GM18498 (cell line): Measurements from ENCODE around the gene GRP.

Source experiments
- ATAC-seq: cut with Tn5 transposase; IDR thresholded peaks from one replicate; pipeline ENCODE4 v1.9.1; 2021; ENCODE audit warnings: mild to moderate bottlenecking, moderate library complexity; ENCODE audit not compliant: unreplicated experiment

GRP gene

DNA sequence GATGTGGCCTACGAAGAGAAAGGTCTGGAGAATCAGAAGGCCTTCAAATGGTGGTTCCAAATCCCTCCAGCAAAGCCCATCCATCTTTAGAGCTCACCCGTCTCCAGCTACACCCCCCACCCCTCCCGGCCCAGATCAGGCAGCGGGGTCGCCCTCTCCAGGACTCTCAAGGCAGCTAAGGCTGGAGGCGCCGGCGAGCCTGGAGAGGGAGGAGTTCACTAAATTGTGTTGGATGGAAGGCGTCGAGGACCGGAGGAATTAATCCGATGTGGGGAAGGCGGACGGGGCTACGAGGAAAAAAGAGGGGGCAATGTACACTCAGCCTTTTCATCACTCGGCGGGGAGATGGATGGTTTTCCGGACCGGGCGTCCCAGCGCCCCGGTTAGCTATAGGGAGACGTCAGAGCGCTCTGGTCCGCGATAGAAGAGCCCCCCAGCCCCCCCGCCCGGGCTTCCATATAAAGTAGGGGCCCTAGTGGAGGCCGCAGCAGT, at the start of gene GRP:
TSS of gene GRP (plus strand) at position 487 of the 492 bp plus-strand sequence. CDS start 108 bp downstream, outside the sequence.
- no peak for ATAC-seq

DNA sequence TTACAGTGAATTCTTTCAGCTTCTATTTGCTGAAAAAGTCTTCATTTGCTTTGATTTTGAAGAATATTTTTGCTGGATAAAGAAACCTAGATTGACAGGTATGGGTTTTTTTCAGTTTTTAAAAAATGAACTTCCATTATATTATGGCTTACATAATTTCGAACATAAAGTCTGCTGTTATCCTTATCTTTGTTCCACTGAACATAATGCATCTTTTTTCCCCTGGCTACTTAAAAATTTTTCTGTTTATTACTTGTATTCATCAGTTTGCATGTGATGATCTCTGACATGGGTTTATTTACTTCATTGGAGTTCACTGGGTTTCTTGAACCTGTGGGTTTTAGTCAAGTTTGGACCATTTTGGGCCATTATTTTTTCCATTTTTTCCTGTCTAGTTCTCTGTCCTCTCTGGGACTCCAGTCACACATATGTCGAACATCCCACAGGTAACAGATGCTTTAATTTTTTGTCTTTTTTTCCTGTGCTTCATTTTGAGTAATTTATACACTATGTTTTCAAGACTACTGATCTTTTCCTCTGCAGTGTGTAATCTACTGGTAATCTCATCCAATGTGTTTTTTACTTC, 47.2 kb upstream of the GRP start:
- no peak for ATAC-seq

DNA sequence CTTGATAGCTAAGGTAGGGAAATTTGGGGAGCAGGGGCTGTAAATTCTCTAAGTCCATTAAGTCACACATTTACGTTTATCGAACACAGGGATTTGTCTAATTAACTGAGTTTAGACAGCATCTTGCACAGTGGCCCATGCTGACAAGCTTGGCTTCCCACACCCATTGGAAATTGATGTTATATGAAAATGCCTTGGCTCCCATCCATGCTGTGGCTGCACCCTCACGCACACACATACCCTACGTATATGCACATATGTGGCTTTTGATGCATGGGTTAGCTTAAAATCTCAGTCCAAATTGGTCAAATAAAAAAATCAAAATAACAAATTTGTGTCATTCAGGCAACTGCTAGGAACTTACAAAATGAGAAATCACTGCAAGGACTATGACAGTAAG, 42.5 kb upstream of the GRP start:
- no peak for ATAC-seq

DNA sequence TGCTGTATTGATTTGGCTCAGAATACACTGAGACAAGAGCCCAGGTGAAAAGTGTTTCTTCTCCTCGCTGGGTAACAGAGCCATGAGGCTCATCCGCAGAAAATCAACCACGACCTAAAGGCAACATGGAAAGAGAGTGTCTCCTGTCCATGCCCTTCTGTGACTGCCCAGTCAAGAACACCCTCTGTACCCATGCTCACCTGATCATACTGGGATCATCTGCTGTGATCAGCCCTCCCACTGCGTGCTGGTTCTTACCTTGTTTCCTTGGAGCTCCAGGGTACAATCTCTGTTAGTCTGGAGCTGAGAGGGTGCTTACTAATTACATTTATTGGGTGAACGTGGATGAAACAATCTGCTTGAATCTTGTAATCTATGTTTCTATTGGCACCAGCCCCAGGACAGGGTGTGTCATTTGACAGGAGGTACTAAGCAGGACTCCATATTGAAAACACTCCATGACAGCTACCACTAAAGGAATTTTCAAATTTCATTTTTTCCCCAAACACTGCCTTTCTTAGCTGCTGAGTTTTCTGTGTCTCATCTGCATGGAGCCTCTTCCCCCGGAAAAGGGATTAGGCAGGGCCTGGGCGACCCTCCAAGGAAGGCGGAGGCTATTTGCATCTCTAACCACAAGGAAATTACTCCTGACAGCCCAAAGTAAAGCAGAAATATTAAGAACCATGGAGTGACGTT, 39.7 kb upstream of the GRP start:
- ATAC-seq: no peak

DNA sequence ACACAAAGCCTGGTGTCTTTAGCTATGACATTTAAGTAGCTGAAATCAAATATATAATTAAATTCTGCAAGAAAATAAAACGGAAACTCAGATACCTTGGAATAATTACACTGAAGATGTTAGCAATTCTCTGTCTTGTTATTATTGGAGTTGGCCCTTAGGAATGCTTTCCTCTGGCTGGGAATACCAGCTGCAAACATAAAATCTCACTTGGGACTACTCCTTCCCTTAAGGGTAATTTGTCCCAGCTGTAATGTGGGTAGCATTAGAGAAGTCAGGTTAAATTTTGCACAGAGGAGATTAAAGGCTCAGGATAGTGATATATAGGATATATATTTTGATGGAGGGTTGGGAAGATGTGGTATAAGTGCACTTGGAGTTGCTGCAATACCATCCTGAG, 37.3 kb upstream of the GRP start:
- no peak for ATAC-seq

DNA sequence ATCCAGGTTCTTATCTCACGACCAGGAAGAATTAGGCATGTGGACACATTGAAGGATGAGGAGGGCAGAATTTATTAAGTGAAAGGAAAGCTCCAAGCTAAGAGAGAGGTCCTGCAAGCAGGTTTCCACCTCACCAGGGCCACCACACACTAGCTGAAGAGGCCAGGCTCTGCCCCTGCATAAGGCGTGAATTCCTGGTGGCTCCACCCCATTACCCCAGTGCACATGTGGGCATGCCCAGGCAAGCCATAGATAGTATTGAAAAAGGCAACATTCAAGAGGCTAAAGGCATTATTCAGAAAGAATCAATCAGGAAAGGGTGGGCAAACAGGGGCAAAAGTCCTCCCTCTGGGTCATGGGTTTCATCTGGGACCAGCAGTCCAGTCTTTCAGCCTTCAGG, 30.9 kb upstream of the GRP start:
- ATAC-seq: no peak

DNA sequence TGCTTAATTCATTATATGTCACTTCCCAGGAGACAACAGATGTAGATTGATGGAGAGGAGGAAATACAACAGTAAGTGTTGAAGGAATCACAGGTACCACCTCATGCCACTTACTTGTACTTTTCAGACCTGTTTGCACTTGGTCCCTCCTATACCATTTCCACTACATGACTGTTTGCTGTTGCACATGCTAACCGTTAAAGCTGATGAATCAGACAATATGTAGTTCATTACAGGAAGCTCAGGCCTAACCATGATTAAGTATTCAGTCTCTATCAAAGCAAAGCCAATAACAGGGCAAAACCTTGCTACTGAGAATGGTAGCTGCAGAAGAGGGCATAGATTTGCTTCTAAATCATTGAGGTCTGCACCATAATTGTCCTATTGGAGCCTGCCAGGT, 30.2 kb upstream of the GRP start:
- no peak for ATAC-seq

DNA sequence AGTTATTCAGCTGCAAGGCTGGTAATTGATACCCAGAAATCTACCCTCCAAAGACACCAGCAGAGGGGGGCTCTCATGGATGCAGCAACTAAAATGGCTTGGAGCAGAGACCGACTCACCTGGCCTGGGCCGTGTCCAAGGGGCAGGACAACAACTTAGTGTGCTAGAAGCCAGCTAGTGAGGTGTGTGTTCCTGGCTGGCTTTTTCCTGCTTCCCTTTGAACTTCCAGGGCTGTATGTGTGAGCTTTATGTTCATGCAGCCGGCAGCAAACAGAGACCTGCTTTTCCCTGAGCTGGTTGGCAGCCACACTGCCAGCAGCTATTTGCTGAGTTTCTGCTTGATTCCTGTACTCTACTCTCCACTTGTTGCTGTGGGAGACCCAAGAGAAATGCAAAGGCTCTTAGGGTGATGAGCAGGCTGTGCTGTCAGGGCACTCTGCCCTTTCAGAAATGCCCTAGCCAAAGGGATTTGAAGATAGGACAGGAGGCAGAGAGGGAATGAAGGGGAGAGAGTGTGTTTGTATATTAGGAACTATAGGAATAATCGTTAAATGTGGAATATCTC, 23.7 kb upstream of the GRP start:
- no peak for ATAC-seq

DNA sequence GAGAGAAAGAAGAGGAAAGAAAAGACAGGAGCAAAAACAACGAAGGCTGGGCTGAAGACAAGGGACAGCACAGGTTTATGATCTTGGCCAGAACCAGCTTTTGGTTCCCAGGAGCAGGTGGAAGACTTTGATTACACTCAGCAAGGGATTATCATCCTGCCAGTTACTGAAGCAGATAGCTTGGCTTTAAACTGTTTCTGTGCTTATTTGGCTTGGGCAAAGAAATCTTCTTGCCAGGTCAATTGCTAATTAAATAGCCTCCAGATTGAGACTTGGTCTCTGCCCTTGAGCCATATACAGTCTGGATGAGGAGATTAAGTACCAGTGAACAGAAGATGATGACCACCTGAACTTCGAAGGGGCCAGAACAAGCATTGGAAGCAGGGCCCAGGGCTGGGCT, 22.3 kb upstream of the GRP start:
- no peak for ATAC-seq

DNA sequence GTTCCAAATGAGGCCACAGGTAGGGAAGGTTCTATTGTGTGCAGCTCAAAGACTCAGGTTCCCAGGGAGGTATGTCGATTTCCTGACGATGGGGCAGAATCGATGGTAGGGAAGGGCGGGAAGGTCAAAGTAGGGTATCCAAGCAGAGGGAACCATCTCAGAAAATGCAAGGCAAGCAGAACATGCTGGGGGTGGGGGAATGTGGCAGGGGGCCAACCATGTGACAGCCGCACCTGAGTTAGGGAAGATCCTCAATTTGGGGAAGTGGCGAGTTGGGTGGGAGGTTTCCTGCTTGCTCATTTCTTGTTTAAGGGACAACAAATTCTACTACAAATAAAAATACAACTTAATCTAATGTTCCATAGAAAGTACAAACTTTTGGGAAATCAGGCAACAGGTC, 21.7 kb upstream of the GRP start:
- no peak for ATAC-seq

DNA sequence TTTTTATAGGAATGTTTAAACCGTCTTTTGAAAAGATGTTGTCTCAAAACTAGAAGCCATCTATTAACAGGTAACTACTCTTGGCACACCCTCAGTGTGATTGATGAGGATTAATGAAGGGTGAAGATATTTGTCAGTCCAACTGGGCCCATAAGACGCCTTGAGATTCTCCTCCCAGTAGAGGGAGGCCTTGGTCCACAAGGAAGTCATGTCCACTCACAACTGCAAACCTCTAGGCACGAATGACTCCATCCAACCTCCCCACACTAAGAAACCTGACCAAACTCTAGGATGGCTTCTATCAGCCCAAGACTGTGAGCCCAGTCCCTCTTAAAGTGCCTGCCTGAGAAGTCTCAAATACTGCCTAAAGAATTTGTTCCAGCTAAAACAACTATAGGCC, 19.2 kb upstream of the GRP start:
- no peak for ATAC-seq

DNA sequence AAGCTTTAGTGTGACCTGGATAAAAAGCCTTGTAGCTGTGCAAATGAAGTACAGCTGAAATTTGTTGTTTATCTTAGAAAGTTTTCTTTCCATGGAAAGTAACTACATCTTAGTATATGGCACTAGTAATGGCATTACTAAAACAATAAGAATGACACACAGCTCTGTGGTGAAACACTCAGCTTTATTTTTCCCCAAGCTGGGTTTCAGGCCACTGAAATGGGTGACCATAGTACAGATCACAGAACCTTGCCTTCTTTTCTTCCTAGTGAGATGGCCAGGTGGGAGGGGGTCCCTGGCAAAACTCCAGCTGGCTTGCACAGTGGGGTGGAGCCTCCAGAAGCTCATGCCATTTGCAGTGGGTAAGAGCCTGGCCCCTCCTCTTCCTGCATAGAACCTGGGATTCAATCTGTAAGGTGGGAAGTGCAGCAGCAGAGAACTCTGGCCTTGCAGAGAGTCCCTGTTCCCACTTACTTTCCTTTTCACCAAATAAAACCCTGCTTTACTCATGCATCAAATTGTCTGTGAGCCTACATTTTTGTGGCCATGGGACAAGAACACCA, 17.6 kb upstream of the GRP start:
- ATAC-seq: no peak

DNA sequence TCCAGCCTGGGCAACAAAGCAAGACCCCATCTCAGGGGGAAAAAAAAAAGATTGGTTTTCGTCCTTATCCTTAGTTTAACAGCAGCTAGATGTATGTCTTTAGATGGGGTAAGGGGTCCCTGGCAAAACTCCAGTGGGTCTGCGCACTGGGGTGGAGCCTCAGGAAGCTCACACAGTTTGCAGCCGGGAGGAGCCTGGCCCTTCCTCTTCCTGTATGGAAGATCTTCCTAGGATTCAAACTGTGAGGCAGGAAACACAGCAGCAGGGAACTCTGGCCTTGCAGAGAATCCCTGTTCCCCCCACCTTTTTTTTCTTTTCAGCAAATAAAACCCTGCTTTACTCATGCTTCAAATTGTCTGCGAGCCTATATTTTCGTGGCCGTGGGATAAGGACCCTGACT, 12.5 kb upstream of the GRP start:
- no peak for ATAC-seq

DNA sequence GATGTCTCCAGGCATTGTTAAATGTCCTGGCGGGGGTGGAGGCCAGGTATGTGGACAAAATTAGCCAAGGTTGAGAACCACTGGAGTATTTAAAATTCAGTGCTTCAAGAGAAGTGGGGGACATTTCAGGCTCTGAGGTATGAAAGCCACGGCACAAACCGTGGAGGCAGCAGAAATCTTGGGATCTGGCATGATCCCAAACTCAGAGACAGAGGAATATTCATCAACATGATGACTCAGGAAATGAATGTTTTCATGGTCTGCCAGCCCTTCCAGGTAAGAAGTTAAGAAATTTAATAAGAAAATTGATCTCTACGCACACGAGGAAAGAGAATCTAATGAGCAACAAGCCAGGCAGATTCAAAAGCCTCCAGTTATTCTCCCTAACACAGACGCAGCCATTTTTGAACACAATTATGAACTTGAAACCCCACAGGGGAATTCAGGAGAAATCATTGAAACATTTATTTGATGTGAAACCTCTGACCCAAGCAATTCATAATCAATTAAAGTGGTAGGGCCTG, 11.3 kb upstream of the GRP start:
- ATAC-seq: no peak

DNA sequence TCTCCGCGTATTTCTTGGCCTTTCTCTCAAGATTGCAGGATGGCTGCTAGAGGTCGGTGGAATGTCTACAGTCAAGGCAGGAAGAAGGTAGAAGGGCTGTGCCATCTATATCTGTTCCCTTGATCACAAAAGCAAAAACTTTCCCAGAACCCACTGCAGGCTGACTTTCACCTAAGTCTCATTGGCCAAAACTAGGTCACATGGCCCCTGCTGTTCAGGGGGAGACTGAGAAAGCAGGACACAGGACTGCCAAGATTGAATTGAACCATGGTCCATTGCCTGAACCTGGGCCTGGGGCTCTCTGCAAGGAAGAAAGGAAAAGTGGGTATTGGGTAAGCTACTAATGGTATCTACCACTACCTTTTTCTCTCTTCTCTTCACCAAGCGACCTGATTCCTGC, 9.7 kb upstream of the GRP start:
- no peak for ATAC-seq

DNA sequence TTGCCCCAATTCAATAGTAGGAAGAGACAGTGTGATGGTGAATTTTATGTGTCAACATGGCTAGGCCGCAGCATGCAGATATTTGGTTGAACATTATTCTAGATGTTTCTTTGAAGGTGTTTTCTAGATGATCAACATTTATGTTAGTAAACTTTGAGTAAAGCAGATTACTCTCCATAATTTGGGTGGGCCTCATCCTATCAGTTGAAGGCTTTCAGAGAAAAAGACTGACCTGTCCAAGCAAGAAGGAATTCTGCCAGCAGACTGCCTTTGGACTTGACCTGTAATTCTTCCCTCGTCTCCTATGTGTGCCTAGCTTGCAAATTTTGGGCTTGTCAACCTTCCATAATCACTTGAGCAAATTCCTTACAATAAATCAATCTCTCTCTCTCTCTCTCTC, 8.3 kb upstream of the GRP start:
- ATAC-seq: no peak

DNA sequence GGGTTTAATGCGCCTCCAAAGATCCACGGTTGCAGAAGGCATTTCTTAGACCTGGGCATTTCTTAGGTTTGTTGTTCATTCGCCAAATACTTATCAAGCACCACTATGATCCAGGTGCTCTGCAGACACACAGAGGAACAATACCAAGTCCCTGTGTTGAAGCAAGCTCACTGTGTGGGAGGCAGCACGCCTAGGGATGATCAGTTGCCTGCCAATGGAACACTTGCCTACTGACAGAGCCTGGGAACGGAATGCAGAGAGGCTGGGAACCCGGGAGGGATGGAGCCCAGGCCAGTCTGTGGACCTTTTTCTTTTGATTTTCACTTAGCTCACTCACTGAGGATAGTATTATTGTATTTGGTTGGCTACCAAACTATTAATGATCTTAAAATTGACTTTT, 1.9 kb upstream of the GRP start:
- ATAC-seq: no peak

DNA sequence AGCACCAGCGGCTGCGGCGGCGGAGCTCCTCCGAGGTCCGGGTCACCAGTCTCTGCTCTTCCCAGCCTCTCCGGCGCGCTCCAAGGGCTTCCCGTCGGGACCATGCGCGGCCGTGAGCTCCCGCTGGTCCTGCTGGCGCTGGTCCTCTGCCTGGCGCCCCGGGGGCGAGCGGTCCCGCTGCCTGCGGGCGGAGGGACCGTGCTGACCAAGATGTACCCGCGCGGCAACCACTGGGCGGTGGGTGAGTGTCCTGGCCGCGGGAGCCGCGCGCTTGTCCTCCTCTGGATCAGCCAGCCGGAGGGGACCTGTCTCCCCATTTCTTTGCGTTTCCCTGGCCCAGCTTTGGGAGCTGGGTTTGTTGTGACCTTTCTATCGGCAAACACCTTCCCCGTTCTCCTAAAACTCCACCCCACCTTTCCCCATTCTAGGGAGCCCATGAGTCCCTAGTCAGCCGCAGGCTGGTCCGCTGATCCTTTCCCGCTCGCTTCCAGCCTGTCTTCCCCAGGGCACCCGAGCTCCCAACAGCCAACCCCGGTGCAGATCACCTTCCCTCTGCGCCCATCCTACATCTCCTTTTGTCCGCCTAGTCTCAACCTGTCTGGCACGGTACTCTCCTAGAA, 316 bp downstream of the GRP start:
- no peak for ATAC-seq

DNA sequence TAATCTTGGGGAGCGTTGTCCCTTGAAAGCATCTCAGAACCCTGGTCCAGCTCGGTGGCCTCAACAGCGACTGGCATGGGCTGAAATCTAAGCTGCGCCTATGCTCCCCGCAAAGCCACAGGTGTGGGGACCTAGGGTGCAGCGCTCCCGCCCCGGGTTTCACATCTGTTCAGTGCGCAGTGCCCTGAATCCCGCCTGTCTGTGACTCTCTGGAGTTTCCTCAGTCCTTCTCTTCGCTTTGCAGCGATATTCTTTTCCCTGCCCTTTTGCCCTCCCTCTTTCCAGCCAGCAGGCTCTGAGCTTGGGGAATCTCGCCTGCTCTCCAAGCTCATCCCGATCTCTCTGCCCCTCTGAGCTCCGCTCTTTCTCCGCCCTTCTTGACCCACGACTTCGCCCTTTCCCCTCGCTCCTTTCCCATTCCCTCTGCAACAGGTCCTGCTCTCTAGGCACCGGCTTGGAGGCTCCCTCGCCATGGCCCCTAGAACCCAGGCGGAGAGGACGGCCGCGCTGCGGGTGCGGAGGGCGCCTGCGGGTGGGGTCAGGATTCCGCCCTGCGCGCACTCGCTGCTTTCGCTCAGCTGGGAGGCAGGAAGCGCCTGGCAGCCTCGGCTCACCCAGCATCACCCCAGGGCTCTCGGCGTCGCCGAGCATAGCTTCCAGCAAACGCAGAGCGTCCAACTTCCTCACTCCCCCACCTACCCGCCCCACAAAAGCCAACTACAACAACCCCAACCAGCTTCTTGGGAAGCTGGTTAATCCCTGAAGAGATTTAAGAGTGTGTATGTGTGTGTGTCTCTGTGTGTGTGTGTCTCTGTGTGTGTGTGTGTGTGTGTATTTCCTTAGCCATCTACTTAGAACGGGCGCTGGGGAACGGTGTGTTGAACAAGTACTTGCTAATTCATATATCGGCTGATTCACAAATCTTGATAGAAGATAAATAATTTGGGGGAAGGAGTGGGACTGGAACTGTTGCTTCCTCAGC, 1.1 kb downstream of the GRP start:
- no peak for ATAC-seq

DNA sequence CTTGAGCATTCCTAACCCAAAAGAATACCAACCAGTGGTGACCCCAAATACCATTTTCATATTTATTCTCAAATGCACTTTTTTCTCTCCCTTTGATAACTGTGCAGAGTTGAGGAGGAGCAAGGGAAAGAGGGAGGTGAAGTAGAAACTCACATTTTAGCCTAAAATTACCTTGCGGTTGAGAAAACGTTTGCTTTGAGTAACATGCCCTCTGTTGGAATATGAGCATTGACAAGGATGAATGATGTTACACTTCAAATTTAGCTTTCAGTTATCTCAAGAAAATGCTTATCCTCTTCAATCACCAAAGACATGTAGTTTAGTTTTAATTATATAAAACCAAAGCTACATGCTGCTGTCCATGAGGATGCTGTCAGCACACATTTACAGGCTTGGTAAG, 2.4 kb downstream of the GRP start:
- ATAC-seq: no peak
